ENCODE measurements around the gene APOA4.

GRCh38 chr11:116800610-116801009, 22.5 kb downstream of the APOA4 start:
- TF ChIP-seq REST (IDR thresholded peaks at IDR 0.05; ENCODE audit: borderline replicate concordance): no peak
- TF ChIP-seq CTCF (IDR thresholded peaks at IDR 0.05; ENCODE audit: poor library complexity, severe bottlenecking): no peak
- no peak for TF ChIP-seq EP300 (conservative IDR thresholded peaks at IDR 0.05; ENCODE audit: poor library complexity, severe bottlenecking)
